HG02970 (cell line): ENCODE results near the gene ITPR1.
"Not testable (repeated sequence)": the region's sequence is repeated elsewhere in the genome, so short reads cannot be mapped to it uniquely, and the experiment has no call there.

Experiments used
- ATAC-seq: cut with Tn5 transposase; IDR thresholded peaks from one replicate; pipeline ENCODE4 v1.9.1; 2021; ENCODE audit warnings: mild to moderate bottlenecking, moderate library complexity, moderate number of reproducible peaks; ENCODE audit not compliant: unreplicated experiment, low FRiP score

The ITPR1 gene

GRCh38 chr3:4751502-4752101, 258.5 kb downstream of the ITPR1 start:
- ATAC-seq = no peak

DNA sequence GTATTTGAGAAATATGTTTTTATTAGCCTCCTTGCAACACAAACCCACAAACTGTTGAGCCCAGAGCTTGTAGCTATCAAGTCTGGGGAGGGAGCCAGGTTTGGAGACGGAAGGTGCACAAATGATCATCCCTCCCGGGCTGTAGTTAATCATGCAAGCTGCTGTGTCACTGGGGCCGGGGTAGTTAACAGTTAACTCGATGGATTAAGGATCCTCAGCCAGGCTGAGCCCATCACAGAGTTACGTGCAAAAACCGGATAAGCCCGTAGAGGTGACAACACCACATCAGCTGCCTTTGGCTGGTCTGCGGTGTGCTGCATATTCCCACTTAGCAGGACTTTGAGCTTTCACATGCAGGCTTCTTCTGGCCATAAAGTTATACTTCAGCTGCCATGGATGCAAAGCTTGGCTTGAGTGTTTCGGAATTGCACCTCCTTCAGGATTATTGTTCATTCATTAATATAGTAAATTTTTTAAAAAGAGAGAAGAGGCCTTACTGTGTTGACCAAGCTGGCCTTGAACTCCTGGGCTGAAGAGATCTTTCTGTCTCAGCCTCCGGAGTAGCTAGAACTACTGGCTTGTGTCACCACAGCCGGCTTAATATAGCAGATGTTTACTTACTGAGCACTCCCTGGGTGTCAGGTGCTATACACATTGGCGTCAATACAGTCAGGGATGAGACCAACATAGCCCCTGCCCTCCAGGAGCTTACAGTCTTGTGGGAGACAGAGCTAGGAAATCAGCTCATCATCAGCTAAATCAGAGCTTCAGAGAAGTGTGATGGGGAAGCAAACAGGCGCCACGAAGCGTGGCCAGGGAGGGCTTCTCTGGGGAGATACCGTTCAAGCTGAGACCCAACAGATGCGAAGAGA, 259.3 kb downstream of the ITPR1 start:
- peak; percentile 34 for ATAC-seq

GRCh38 chr3:4753073-4753691, 260.0 kb downstream of the ITPR1 start:
- no peak for ATAC-seq

DNA sequence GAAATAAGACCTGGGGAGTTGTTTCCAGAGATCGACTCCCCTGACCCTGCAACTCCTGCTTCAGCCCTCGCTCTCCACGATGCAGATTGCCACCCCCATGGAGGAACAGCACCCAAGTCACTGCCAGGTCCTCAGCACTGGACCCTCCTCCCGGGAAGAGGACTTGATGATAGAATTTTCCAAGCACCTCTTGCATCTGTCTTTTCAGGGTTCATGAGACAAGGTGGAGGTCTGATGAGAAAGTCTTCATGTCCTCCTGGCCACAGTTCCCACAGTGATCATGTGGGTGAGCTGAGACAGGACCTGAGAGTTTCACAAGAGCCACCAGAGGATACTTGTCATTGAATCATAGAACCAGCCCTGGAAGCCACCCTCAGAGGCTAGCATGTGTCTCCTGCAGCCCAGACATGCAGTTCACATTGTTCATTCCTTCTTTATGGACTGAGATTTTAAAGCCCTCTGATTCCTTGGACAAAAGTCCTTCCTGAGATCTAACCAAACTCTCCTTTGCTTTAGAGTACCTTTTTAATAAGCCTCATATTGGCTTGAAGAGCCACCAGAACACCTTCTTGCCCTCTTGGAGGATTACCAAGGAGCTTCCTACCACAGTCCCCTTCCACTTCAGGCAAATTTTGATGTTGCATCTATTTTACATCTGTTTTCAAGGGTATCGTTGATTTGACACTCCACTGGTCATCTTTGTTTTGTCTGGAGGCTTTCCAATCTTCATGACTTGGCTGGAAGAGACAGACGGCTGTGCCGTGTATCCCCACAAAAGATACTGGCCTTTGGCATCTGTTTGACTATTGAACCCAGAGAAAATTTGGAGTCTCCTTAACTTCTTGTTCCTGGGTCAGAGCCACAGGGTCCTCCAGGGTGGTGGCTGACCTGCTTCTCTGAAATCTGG, 261.3 kb downstream of the ITPR1 start:
- peak; percentile 35 for ATAC-seq

DNA sequence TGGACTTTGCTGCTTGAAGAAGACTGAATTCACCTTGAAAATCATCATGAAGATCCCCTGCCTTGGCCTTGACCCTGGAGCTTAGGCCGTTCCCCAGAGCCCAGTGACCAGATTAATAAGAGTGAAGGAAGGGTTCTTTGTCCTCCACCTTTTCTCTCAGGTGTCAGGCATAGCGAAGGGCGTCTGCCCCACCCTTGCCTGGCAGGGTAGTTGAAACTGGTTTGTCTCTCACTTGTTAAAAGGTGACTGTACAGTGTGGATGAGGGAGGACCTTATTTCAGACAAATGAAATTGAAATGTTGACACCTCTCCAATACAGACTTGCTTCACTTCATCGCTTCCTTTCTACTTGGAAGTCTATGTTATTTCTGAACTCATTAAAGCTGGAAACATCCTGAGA, 262.4 kb downstream of the ITPR1 start:
- no peak for ATAC-seq

GRCh38 chr3:4756057-4756775, 263.1 kb downstream of the ITPR1 start:
- ATAC-seq = no peak

DNA sequence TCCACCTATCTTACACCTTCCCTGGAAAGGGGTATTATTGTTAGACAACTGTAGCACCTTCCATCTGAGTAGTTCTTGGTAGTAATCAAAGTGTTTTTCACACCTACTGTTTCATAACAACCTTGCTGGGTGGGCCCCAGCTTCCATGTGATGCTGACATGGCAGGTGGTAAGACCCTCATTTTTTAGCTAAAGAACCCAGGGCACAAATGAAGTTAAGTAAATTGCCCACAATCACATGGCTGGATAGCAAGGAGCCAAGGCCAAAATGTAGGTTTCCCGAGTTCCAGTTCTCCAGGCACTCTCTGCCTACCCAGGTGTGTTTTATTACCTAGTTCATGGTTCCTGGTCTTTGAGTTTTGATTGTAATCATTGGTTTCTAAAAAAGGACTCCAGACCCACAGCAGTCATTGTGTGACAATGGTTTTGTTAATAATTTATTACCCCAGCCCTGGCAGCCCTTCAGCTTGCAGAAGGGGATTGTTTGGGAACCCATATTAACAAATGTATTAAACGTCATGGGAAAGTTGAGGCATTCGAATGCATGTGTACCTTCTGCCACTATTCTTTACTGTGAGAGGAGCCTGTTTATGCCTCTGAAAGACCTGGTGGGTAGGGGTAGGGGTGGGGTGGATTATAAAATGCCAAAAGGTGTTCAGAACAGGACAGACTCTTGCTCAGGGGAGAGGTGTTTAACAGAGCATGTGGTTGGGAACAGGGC, 263.9 kb downstream of the ITPR1 start:
- peak; percentile 29 for ATAC-seq

DNA sequence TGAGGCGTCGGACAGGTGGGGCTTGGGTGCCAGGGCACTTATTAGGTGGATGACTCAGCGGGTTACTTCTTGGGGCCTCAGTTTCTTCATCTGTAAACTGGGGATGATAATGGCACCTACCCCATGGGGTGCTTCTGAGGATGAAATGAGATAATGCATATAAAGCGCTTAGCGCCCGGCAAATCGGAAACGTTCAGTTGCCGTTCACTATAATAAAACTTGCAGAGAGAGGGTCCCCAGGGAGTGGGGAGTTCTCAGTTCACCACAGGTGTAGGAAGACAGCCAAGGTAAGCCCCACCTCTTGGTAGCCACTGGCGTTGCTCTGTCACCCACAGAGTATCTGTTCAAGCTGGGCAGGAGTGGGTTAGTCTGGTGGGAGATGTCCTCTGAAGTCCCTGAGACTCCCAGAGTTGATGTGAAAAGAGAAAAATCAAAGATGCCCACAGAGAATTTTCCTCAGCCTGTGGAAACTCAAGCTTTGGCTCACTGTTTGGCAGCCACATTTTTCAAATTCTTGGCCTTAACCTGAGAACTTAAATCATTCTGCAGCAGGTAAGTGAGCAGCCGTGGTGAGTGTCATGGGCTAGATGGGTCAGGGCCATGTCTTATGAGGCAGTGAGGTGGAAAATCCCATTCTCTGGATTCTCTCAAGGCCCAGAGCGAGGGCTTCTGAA, 264.6 kb downstream of the ITPR1 start:
- no peak for ATAC-seq

DNA sequence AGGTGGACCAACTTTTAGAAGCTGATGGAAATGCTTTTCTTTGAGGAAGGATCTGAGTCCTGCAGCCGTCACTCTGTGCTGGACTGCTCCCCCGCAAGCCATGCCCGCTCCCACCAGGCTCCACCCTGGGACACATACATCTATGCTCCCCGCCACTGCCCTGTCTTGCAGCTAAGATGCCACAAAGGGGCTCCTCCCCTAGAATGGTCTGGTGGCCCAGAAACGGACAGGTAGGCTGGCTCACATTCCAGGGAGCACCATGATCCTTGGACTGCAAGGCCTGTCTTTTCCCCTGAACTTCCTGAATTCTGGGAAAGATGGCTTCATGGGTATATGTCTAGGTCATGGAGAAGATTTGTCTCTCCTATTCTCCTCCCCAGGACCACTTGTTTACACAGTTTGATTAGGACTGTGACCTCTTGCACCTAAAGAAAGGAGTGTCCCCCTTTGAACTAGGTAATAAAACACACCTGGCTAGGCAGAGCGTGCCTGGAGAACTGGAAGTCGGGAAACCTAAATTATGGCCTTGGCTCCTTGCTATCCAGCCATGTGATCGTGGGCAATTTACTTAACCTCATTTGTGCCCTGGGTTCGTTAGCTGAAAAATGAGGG, 265.2 kb downstream of the ITPR1 start:
- no peak for ATAC-seq

DNA sequence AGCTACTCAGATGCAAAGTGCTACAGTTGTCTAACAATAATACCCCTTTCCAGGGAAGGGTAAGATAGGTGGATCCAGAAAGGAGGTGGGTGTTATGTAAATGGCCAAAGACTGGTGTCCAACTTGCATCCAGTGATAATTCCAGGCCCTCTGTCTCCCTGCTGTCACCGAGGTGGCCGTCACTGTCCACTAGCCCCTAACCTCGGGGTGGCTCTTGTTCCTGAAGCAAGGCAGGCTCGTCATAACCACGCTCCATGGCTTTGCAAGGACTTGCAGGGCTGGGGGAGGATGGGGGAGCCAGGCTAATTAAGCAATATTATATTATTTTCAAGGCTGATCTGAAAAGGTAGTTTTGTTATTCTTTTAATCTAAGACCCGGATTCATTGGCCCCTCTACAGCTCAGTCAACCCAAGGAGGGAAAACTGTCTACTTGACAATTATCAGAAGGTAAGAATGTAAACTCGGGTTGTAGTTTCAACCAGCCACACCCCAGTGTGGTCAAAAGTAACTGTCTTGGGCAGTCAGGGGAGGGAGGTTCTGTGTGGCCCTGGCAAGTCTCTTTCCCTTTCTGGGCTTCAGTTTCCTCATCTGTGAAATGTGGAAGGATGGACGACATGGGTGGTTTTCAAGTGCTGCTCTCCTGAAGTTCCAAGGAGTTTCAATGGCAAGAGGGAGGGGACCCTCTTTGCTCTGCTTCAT, 266.0 kb downstream of the ITPR1 start:
- ATAC-seq = no peak

DNA sequence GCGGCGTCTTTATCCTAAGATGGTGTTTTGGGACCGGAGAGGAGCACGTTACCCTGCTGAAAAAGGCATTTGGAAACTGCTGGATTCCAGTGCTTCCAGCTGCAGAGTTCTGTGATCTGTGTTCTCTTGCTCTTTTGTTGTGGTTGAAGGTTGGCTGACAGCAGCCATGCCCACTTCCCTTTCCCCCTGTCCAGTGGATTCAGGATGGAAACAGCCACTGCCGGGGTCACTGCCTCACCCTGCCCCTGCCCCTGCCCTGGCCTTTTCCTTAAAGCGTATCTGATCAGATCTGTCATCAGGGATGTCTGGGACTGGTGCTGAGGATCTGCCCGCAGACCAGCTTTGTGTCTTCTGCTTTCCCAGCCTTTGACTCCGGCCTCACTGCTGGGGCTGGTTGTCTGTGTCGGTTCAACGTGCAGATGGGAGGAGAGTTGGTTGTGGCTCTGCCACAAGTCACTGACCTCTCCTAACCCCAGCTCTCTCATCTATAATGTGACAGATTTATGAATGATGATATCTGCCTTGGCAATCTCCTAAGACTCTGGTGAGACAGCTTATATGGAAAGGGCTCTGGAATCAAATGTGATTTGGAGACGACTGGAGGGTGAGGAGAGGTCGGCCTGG, 266.7 kb downstream of the ITPR1 start:
- no peak for ATAC-seq

GRCh38 chr3:4761759-4762158, 268.6 kb downstream of the ITPR1 start:
- no peak for ATAC-seq

DNA sequence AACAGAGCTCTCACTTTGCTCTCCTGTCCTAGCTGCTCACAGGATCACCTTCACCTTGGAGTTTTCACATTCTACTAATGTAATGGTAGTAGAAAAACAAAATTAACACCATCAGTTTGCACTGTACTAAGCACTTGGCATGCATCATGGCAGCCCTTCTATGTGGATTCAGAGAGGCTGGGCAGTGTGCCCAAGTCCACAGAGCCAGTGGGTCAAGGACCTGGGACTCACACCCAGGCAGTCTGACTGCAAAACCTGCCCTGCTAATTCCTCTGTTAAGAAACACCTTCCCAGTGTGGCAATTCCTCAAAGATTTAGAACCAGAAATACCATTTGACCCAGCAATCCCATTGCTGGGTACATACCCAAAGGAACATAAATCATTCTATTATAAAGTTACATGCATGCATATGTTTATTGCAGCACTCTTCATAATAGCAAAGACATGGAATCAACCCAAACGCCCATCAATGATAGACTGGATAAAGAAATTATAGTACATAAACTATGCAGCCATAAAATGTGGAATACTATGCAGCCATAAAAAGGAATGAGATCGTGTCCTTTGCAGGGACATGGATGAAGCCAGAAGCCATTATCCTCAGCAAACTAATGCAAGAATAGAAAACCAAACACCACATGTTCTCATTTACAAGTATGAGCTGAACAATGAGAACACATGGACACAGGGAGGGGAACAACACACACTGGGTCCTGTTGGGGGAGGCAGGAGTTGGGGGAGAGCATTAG, 269.5 kb downstream of the ITPR1 start:
- ATAC-seq = not testable (repeated sequence)

GRCh38 chr3:4763604-4764247, 270.6 kb downstream of the ITPR1 start:
- no peak for ATAC-seq

- no peak for ATAC-seq
Observed at GRCh38 chr3:4765212-4765611, 272.1 kb downstream of the ITPR1 start.

GRCh38 chr3:4766263-4766662, 273.1 kb downstream of the ITPR1 start:
- no peak for ATAC-seq
